HG03066 (cell line): ENCODE measurements around the gene ENKUR.
"Not testable (repeated sequence)": the region's sequence is repeated elsewhere in the genome, so short reads cannot be mapped to it uniquely, and the experiment has no call there.

Experiments used
- ATAC-seq: cut with Tn5 transposase; IDR thresholded peaks from one replicate; pipeline ENCODE4 v1.9.1; 2021; ENCODE audit warnings: low read depth; ENCODE audit not compliant: unreplicated experiment

ENKUR gene

DNA sequence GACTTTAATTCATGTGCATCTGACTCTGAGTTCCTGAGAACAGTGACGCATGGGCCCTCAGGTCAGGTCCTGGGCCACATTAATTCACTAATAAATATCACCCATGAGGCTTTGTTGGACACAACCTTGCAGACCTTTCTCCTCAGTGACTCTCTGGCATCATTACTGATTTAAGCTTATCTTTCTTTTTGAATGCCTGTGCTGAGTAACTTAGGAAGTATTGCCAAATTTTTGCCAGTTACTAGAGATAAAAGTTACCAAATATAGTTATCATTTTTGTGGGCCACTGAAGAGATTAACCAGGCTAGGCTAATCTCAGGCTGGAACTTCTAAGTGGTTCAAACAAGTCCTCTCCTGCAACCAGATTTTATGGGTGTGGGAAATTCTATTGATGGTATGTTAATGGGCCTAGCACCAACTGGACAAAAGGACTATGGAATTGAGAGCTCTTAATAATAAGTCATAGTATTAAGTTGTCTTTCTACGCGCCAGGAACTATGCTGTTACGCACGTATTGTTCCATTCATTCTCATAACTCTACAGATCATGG is 34.7 kb downstream of the ENKUR start:
- ATAC-seq: no peak

DNA sequence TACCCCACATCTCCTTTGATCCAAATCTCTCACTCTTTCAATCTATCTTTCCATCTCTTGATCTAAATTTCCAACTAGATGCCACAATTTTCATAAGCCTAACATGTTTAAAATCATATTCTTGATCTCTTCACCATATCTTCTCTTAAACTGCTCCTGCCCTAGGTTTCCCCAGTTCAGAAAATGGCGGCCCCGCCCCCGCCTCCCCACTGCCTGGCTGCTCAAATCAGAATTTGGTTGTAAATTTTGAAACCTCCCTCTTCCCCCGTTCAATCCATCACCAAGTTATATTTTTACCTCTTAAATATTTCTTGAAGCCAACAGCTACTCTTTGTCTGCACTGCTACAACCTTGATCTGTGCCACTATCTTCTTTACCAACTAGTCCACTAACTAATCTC is 36.3 kb downstream of the ENKUR start:
- no peak for ATAC-seq

DNA sequence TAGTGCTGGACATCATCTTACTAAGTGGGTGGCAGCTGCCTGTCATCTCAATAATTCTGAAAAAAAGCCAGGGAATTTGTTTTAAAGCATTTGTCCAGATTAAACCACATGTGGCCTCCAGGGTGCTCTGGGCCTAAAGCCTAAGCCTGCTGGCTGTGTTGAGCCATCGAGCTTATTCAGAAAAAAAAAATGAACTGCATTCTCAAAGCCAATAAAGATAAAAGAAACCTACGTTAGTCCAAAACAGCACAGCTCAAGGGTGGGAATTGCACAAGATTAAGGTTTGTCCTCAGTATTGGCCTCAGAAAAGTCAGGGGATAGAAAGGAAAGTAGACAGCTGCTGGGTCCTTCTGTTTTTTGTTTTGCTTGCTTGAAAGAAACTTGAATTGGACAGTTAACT is 41.0 kb downstream of the ENKUR start:
- ATAC-seq: no peak

DNA sequence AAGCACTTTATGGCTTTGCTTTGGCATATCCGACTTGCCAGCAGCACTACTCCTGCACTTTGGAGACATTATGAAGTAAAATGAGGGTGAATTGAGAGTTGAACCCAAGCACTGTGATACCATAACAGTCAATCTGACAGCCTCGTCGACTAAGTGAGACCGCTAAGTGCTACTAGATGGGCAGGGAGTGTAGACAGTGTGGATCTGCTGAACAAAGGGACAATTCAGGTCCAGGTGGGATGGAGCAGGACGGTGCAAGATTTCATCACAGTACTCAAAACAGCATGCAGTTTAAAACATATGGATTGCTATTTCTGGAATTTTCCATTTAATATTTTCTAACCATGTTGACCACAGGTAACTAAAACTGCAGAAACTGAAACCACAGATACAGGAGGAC is 42.8 kb downstream of the ENKUR start:
- ATAC-seq: no peak

- no peak for ATAC-seq
Observed at GRCh38 chr10:24971374-24971773, 44.6 kb downstream of the ENKUR start.

GRCh38 chr10:24969841-24970281 is 46.1 kb downstream of the ENKUR start:
- no peak for ATAC-seq

GRCh38 chr10:24968951-24969350 is 47.0 kb downstream of the ENKUR start:
- not testable (repeated sequence) for ATAC-seq

- ATAC-seq: no peak
Observed at GRCh38 chr10:24968349-24968748, 47.6 kb downstream of the ENKUR start.

GRCh38 chr10:24966962-24967481 is 48.9 kb downstream of the ENKUR start:
- ATAC-seq: no peak

- ATAC-seq: no peak
Observed at GRCh38 chr10:24965051-24965450, 50.9 kb downstream of the ENKUR start.

DNA sequence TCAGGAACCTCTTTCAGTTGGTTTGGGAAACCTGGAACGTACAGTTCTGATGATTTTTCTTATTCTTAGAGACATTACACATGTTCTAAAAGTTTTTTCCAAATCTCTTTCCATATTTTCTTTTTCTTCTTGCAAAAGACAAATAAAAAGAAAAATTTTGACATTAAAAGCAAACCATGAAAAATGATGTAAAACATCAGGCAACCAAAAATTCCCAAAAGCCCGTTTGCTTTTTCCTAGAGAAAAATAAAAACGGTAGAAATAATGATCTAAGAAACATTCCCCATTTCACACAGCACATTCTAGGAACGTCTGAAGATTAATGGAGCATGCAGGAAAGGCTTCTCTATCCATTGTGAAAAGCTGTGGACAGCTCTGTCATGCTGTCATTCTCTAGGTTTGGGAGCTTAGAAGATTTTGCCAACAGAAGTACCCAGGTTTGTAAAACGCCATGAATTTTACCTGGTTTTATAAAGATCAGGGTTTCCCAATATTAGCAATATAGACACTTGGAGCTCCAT is 52.4 kb downstream of the ENKUR start:
- ATAC-seq: no peak

GRCh38 chr10:24962995-24963394 is 53.0 kb downstream of the ENKUR start:
- ATAC-seq: no peak

DNA sequence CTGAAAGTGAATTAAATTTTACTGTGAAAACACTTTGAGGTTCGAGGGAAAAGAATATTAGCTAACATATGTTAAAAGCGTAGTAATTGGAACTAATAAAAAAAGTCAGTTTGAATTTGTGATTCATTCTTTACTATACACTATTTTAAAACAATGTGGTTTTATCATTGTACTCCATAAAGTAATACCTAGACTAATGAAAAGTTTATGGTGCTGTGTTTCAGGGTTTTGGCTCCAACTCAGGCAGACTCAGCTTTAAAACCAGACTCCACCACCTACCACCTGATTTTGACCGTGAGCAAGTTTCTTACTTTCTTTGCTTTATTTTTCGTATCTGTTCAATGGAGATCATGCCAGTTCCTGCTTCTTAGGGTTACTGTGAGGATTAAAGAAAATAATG is 54.4 kb downstream of the ENKUR start:
- ATAC-seq: no peak

- ATAC-seq: no peak
Observed at GRCh38 chr10:24959382-24959730, 56.6 kb downstream of the ENKUR start.

DNA sequence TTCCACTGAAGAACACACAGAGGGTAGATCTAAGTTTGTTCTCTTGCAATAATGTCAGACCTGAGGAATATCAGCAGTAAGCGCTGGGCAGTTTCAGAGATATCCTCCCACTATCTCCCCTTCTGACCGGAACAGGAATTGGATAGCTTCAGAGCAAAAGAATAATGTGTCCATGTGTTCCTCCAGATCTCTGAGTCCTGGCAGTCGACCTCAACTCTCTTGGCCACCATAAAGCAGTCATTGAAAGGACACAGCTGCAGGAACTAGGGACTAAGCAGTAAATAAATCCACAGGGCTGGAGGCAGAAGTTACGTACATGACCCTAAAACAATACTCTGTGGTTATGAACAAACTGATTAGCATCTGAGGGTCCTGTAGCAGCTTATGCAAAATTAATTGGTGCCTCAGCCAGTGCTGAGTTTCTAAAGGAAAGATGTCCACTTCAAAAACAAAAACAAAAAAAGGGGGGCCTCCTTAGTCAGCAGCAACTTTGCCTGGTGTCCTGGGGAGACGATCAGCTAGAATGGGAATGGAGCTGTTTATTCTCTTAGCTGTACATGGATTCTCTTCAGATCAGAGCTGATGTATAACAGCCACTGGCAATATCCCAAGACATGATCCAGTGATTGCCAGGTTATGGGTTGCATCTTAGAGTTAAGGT is 57.1 kb downstream of the ENKUR start:
- no peak for ATAC-seq

DNA sequence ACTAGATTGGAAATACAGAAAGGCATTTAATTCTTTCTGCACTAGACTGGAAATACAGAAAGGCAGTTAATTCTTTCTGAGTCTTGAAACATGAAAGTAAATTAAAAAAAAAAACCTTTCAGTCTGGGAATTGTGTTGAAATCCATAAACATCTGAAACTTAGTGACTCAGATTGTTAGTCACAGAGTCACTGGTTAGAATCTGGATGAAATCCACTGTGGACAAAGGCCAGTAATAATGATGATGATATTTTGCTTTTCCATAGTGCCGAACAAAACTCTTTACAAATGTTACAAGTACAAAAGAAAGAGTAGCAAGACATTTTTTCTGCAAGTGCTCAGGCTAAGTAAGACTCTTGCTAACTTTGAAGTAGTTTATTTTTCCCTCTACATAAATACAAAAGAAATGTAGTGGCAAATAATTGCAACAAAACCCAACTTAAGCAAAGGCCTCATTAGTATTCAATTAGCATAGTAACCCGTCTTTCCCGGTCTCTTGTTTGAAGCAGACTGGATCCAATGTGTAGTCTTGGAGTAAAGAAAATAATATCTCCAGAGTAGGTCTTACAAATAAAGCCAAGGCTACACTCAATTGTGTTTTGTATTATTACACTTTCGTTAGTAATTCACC is 57.8 kb downstream of the ENKUR start:
- ATAC-seq: no peak

DNA sequence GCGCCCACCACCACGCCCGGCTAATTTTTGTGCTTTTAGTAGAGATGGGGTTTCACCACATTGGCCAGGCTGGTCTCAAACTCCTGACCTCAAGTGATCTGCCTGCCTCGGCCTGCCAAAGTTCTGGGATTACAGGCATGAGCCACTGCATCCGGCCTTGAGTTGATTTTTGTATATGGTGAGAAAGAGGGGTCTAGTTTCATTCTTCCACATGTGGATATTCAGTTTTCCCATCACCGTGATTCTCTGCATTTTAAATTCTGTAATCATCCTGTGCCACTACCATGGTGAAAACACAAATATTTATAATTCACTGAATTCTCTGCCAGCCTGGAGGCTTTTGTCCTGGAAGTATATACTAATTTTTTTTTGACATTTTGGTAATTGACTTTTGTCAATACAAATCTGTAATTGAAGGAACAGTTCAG is 58.3 kb downstream of the ENKUR start:
- ATAC-seq: not testable (repeated sequence)

DNA sequence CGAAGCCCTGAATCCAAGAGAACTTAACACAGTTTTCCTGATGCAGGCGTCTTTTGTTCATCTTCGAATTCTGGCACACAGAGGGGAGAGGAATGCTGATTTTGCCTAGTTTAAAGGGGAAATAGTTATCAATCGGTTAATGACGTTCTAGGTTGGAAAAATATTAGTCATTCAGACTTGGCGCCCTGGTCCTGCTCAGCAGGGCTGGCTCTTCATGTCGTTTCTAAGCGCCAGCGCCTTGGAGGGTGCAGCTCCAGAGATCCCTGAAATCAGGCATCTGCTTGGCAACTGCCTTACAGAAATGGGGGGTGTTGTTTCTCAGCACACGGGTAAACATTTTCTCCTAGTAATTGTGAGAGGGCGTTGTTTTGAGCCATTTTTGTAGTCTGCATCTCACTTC is 62.3 kb downstream of the ENKUR start:
- ATAC-seq: no peak

DNA sequence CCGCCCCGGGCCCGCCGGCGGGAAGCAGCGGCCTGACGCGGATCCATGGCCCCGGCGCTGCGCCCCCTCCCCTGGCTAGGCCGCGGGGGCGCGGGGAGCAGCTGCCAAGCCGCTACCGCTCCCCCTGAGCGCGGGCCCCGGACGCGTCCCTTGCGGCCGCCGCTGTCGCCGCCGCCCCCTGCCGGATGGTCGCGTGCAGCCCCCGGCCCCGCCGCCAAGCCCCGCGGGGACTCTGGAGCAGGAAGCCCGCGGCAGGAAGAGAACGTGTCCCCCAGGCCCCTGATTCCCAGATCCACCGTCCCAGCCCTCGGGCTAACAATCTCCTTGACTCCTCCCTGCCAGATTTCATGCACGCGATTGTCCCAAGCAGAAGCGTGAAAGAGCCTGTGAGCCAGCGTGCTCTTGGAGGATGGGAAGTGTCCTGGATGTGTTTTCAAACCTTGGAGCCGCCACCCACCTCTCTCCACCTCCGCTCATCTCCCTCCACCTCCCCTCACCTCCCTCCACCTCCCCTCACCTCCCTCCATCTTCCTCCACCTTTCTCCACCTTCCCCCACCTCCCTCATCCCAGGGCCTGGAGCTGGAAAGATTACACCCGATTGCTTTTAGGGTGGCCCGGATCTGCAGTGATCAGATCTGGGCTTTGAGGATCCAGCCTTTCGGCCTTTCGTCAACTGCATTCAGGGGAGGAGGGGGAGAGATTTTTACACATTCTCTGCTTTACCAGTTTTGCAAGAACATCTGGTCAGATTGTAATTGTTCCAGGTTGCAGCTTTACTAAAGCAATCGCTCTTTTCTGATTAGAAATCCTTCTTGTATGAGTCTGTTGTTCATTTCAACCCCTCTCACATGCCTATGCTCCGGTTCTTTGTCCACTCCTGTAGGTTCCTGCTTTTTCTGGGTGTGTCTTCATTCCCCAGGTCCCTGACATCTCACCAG is 63.0 kb downstream of the ENKUR start:
- ATAC-seq: peak; percentile 48

DNA sequence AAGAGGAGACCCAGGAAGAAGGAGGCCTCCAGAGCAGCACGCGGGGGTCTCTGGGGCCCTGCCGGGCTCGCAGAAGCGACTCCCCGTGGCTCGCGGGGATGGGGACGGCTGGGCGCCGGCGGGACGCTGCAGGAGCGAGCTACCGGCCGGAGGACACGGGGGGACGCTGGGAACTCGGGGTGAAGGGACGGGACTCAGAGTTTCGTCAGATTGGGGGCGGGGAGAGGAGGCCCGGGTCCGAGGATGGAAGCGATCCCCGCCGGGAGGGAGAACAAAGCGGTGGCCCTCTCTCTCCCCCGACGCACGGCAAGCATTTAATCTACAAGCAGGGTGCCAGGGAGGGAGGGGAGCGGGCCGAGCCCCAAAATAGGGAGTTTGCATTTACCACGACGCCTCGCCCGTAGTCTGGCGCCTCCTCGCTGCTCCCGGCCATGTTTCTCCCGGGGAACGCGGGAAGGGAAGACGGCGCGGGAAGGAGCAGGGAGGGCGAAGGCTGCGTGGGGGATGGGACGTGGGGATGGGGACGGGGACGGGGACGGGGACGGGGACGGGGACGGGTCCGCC is 63.7 kb downstream of the ENKUR start, which contains the start of gene PRTFDC1:
Gene PRTFDC1, minus strand, starts transcription at position 464 of the 564 bp plus-strand sequence. Its CDS starts 31 bp downstream, at position 433.
- peak; percentile 30 for ATAC-seq
